GM20000 (cell line): ENCODE data around the gene SIL1.

ENCODE experiments used
- DNase-seq: peaks from one replicate; pipeline ENCODE4 v3.0.0; 2012; ENCODE audit warnings: low spot score
- TF ChIP-seq, protein P1 (sequence below): IDR thresholded peaks from 2 replicates; pipeline ENCODE4 v1.5.1; 2012; ENCODE audit warnings: mild to moderate bottlenecking, control low read depth; ENCODE audit errors: extremely low read depth, missing control alignments

SIL1 gene

DNA sequence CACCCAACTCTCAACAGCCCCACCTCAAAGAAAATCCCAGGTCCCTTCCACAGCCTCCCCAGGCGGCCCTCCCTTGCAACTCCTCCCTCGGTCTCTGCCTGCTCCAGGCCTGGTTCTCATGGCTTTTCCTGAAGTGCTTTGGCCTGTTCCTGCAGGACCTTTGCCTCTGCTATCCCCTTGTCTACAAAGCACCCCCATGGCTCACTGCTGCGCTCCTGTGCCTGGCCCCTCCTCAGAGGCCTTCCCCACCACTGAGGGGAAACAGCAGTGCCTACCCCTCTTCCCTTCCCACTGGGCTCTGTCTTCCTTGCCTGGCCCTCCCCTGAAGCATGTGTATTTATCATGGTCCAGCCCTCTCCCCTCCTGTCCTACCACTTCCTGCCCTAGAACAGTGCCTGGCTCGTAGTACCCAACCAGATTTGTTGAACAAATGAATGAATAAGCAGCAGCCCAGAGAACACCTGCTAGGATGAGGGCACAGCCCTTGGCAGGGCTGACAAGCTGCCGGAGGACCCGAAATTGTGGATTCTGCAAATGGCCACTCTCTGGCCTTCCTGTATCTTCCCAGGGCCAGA is 254.5 kb downstream of the SIL1 start:
- TF ChIP-seq, protein P1, sequence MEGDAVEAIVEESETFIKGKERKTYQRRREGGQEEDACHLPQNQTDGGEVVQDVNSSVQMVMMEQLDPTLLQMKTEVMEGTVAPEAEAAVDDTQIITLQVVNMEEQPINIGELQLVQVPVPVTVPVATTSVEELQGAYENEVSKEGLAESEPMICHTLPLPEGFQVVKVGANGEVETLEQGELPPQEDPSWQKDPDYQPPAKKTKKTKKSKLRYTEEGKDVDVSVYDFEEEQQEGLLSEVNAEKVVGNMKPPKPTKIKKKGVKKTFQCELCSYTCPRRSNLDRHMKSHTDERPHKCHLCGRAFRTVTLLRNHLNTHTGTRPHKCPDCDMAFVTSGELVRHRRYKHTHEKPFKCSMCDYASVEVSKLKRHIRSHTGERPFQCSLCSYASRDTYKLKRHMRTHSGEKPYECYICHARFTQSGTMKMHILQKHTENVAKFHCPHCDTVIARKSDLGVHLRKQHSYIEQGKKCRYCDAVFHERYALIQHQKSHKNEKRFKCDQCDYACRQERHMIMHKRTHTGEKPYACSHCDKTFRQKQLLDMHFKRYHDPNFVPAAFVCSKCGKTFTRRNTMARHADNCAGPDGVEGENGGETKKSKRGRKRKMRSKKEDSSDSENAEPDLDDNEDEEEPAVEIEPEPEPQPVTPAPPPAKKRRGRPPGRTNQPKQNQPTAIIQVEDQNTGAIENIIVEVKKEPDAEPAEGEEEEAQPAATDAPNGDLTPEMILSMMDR = no peak

GRCh38 chr5:138942861-138943260 is 255.3 kb downstream of the SIL1 start:
- TF ChIP-seq, protein P1 = no peak
- no peak for DNase-seq

More for the DNA sequence above, 254.5 kb downstream of the SIL1 start:
- no peak for DNase-seq

DNA sequence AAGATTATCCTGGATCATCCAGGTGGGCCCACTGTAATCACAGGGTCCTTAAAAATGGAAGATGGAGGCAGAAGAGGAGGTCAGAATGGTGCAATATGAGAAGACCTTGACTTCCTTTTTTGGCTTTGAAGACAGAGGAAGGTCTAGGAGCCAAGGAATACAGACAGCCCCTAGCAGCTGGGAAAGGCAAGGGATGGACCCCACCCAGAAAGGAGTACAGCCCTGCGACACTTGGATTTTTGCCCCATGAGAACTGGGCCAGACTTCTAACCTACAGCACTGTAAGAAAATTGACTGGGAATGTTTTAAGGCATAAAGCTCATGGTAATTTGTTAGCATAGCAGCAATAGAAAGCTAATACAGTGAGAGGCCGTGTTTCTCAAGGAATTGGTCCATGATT is 256.1 kb downstream of the SIL1 start:
- DNase-seq = no peak
- TF ChIP-seq, protein P1 = no peak

- DNase-seq = no peak
- TF ChIP-seq, protein P1 = no peak
These were observed 259.6 kb downstream of the SIL1 start for GRCh38 chr5:138938526-138938925.

GRCh38 chr5:138937392-138938387 is 260.5 kb downstream of the SIL1 start:
- TF ChIP-seq, protein P1 = no peak
- DNase-seq = no peak

GRCh38 chr5:138936968-138937345 is 261.2 kb downstream of the SIL1 start:
- no peak for DNase-seq
- TF ChIP-seq, protein P1 = no peak

DNA sequence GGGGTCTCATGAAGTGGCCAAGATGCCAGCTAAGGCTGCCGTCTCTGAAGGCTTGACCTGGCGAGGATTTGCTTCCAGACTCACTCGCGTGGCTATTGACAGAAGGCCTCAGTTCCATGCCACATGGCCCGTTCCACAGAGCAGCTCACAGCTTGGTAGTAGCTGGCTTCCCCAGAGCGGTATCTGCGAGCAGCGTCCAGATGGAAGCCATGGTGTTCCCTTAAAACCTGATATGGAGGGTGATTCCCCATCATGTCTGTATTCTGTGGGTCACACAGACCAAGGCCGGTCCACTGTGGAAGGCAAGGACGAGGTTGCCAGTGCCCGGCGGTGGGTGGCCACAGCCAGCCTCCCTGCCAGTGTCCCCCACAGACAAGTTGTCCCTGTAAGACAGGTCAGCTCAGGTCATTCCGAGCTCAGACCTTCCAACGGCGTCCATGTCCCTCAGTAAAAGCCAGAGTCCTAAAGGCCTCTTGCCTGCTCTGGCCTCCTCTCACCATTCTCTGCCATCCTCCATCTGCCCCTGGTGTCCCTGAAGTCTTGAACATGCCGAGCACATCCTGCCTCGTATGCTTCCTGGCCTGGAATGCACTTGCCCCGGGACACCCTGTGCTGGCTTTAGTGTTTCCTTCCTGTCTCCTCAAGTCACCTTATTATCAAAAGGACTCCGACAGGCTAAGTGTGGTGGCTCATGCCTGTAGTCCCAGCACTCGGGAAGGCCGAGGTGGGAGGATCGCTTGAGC is 261.8 kb downstream of the SIL1 start:
- TF ChIP-seq, protein P1 = no peak
- no peak for DNase-seq
